Ishikawa (cell line): ENCODE measurements around the gene TBATA.

Experiments
- CEBPB ChIP-seq: IDR thresholded peaks from 2 replicates; pipeline ENCODE4 v1.6.1; 2012
- CREB1 ChIP-seq: IDR thresholded peaks from 2 replicates; pipeline ENCODE4 v1.6.1; 2012; ENCODE audit warnings: low read depth
- EGR1 ChIP-seq: IDR thresholded peaks from 2 replicates; pipeline ENCODE4 v1.6.1; 2012
- EP300 ChIP-seq: IDR thresholded peaks from 2 replicates; pipeline ENCODE4 v1.6.1; 2012; ENCODE audit warnings: borderline replicate concordance
- FOXM1 ChIP-seq: IDR thresholded peaks from 2 replicates; pipeline ENCODE4 v1.6.1; 2012; ENCODE audit warnings: low read depth, borderline replicate concordance
- NFIC ChIP-seq: IDR thresholded peaks from 2 replicates; pipeline ENCODE4 v1.6.1; 2012
- RAD21 ChIP-seq: IDR thresholded peaks from 2 replicates; pipeline ENCODE4 v1.6.1; 2012; ENCODE audit warnings: low read depth
- TAF1 ChIP-seq: IDR thresholded peaks from 2 replicates; pipeline ENCODE4 v1.6.1; 2012; ENCODE audit warnings: low read depth, mild to moderate bottlenecking
- TCF12 ChIP-seq: IDR thresholded peaks from 2 replicates; pipeline ENCODE4 v1.6.1; 2012; ENCODE audit warnings: low read depth
- TEAD4 ChIP-seq: IDR thresholded peaks from 2 replicates; pipeline ENCODE4 v1.6.1; 2012
- YY1 ChIP-seq: IDR thresholded peaks from 2 replicates; pipeline ENCODE4 v1.6.1; 2012; ENCODE audit warnings: low read depth
- ZBTB7A ChIP-seq: IDR thresholded peaks from 2 replicates; pipeline ENCODE4 v1.6.1; 2012; ENCODE audit warnings: low read depth
- TF ChIP-seq, protein P1 (sequence below): IDR thresholded peaks from 2 replicates; pipeline ENCODE4 v1.6.1; 2012
- TF ChIP-seq, protein P2 (sequence below): IDR thresholded peaks from 2 replicates; pipeline ENCODE4 v1.6.1; 2012; ENCODE audit warnings: low read depth, mild to moderate bottlenecking
- TF ChIP-seq, protein P3 (sequence below): IDR thresholded peaks from 2 replicates; pipeline ENCODE4 v1.6.1; 2012

The TBATA gene

DNA sequence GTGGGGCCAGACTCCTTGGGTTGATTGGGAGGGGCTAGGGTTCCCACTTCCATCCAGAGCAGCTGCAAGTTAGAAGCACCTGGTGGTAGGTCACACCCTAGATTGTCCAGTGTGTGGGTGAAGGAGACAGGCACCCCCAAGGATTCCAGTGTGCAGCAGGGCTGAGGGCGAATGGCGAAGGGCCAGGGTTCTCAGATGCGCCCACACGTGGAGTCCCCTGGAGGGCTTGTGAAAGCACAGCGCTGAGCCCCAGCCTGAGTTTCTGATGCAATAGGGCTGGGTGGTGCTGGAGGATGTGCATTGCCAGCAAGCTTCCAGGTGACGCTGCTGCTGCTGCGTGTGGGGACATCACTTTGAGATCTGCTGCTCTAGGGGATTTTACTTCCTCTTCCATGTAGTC, 25.4 kb downstream of the TBATA start:
- TF ChIP-seq, protein P1, sequence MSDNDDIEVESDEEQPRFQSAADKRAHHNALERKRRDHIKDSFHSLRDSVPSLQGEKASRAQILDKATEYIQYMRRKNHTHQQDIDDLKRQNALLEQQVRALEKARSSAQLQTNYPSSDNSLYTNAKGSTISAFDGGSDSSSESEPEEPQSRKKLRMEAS, result no peak
- TF ChIP-seq EGR1 (no peak), TEAD4 (no peak), TCF12 (no peak), NFIC (no peak), TAF1 (no peak), CREB1 (no peak), FOXM1 (no peak), ZBTB7A (no peak), YY1 (no peak)
- TF ChIP-seq, protein P2, sequence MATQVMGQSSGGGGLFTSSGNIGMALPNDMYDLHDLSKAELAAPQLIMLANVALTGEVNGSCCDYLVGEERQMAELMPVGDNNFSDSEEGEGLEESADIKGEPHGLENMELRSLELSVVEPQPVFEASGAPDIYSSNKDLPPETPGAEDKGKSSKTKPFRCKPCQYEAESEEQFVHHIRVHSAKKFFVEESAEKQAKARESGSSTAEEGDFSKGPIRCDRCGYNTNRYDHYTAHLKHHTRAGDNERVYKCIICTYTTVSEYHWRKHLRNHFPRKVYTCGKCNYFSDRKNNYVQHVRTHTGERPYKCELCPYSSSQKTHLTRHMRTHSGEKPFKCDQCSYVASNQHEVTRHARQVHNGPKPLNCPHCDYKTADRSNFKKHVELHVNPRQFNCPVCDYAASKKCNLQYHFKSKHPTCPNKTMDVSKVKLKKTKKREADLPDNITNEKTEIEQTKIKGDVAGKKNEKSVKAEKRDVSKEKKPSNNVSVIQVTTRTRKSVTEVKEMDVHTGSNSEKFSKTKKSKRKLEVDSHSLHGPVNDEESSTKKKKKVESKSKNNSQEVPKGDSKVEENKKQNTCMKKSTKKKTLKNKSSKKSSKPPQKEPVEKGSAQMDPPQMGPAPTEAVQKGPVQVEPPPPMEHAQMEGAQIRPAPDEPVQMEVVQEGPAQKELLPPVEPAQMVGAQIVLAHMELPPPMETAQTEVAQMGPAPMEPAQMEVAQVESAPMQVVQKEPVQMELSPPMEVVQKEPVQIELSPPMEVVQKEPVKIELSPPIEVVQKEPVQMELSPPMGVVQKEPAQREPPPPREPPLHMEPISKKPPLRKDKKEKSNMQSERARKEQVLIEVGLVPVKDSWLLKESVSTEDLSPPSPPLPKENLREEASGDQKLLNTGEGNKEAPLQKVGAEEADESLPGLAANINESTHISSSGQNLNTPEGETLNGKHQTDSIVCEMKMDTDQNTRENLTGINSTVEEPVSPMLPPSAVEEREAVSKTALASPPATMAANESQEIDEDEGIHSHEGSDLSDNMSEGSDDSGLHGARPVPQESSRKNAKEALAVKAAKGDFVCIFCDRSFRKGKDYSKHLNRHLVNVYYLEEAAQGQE, result no peak
- TF ChIP-seq, protein P3, sequence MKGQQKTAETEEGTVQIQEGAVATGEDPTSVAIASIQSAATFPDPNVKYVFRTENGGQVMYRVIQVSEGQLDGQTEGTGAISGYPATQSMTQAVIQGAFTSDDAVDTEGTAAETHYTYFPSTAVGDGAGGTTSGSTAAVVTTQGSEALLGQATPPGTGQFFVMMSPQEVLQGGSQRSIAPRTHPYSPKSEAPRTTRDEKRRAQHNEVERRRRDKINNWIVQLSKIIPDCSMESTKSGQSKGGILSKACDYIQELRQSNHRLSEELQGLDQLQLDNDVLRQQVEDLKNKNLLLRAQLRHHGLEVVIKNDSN, result no peak

DNA sequence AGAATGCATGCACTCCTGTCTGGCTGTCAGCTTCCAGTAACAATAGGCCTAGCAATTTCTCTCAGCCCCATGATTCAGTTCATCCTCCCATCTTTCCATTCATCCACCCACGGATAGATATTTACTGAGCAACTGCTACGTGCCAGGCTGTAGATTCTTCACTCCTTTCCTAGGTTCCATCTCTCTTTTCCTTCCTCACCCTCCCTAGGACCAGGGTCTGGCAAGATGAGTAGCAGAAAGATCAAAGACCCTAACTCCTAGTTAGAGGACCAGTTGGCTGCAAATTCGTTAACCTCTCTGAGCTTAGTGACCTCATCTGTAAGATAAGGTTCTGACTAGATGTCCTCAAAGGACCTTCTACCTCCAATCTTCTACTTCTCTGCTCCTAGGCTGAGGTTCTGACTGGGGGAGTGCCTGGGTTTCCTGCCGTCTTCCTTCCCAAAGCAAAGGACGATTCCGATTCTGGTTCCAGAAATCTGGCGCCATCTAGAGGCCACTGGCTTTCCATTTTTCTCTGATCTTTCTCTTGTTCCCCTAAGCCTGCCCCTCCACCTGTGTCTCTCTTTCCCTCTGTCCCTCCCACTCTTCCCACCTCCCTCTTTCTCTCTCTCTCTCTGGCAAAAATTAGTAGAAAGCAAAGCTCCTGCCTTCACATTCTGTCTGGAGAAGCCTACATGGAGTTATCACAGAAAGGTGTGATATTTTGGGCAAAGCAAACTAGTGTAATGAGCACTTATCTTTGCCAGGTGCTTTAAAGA, 26.2 kb downstream of the TBATA start:
- TF ChIP-seq, protein P1, result no peak
- TF ChIP-seq RAD21, result peak; percentile 91

DNA sequence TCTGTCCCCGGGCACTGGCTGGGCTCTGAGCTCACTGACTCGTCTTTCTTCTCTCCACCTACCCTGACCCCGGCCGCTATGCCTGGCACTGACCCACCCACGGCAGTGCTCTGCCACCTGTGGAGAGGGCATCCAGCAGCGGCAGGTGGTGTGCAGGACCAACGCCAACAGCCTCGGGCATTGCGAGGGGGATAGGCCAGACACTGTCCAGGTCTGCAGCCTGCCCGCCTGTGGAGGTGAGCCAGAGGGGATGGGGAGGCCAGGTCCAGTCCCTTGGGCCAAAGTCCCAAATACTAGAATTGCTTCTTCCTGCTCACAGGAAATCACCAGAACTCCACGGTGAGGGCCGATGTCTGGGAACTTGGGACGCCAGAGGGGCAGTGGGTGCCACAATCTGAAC, 27.3 kb downstream of the TBATA start:
- TF ChIP-seq NFIC (no peak), ZBTB7A (no peak), EGR1 (no peak; the same call in 1 of the 2 replicates), EP300 (no peak), YY1 (no peak), CEBPB (no peak), CREB1 (no peak)
- TF ChIP-seq, protein P2, result no peak

DNA sequence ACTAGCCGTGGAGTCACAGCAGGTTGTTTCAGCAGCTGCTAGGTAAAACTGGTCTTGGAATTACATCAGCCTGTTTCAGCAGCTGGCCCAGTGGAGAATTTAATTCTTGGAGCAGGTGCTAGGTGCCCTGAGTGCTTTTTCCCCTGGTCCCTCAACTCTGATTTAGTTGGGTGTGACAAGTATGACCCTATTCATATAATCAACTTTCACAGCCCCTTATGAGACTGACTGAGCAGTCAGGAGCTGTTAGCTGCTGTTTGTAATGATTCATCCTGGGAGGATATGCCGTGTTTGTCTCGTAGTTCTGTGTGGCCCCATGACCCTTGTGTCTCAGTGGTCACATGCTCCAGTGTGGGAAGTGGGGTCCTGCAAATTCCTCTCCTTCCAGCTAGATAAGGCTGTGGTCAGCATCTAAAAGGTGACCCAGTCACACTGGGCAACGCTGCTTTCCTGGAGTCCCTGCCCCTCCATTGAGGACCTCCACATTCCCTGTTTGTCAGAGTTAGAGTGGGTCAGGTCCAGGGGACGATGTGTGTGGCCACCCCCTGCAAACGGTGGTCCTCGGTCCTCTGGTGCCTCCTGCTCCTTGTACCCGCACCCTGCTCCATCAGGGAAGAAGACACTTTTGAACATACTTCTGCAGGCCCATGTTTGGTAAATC, 28.3 kb downstream of the TBATA start:
- no peak for TF ChIP-seq EP300
- no peak for TF ChIP-seq EGR1
- TF ChIP-seq TAF1, result no peak
- TF ChIP-seq FOXM1, result no peak
- TF ChIP-seq, protein P1, result no peak
- TF ChIP-seq RAD21, result no peak
- TF ChIP-seq, protein P2, result no peak
- TF ChIP-seq TEAD4, result no peak
- TF ChIP-seq TCF12, result no peak
- TF ChIP-seq YY1, result no peak
- TF ChIP-seq ZBTB7A, result no peak
- no peak for TF ChIP-seq NFIC
- TF ChIP-seq CEBPB, result no peak
- TF ChIP-seq, protein P3, result no peak
- TF ChIP-seq CREB1, result no peak
